Activated T-helper 1 cell treated with anti-CD3 and anti-CD28 coated beads, Interleukin-12 subunit alpha, Interleukin-12 subunit beta, Interleukin-2, Interleukin-4 antibody, amounts not matched to agents 30 ng/mL and 10 ng/mL and 1 ng/mL, durations not matched to agents 14 hours and 24 hours and 36 hours (primary cell): ENCODE data around the gene TEX26. TPM values are rescaled to one million over a fixed set of nuclear protein-coding genes. Genes with fewer than 3 reads are reported as not detected.

ENCODE experiments used
- DNase-seq: peaks from one replicate; pipeline ENCODE4 v3.0.0; 2021; ENCODE audit warnings: low spot score
- H3K27ac Mint-ChIP-seq: one replicate; pipeline ENCODE4 v1.8.0; 2021; ENCODE audit warnings: mild to moderate bottlenecking, mixed read lengths
- H3K27me3 Mint-ChIP-seq: one replicate; pipeline ENCODE4 v1.8.0; 2022; ENCODE audit warnings: mild to moderate bottlenecking, moderate library complexity, mixed read lengths; ENCODE audit not compliant: insufficient read depth
- H3K36me3 Mint-ChIP-seq: one replicate; pipeline ENCODE4 v1.8.0; 2021; ENCODE audit warnings: low read depth, mixed read lengths
- H3K4me1 Mint-ChIP-seq: one replicate; pipeline ENCODE4 v1.8.0; 2021; ENCODE audit warnings: low read depth, mixed read lengths
- H3K4me3 Mint-ChIP-seq: one replicate; pipeline ENCODE4 v1.8.0; 2021; ENCODE audit warnings: mild to moderate bottlenecking, moderate library complexity, mixed read lengths
- H3K9me3 Mint-ChIP-seq: one replicate; pipeline ENCODE4 v1.8.0; 2021; ENCODE audit warnings: mixed read lengths
- intact Hi-C: fragments of 100-400 bp; cut with micrococcal nuclease; formaldehyde crosslinking; loops from one replicate; pipeline ENCODE4 v1.15.1; 2024
- total RNA-seq: library from RNA; stranded (reverse); gene quantifications from 2 replicates; pipeline ENCODE4 v1.2.3, GENCODE V29; 2022

TEX26 gene
- total RNA-seq, 1 donor from 2014 or later, result not detected

DNA sequence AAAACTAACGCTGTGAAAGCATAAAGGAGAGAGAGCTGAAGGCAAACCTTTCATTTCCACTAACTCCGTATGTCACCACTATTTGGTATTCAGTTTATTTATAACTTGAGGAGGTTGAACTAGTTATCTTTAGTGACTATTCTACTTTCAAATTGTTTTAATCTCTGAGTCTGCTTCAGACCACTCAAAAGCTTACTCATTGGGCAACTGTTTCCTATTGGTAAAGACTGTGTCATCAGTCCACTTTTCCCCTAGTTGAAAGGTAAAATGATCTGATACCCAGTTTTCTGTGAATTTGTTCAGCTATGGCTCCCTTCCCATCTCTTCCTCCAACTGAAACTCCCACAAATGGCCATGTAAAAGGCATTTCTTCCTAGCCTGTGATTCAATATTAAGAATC, 39.1 kb downstream of the TEX26 start:
- Mint-ChIP-seq H3K27me3 (peaks cover 27% of the 10 kb centered on the region), H3K27ac (no peak overlapping the region), H3K9me3 (no peaks in the 10 kb centered on the region), H3K4me1 (no peaks in the 10 kb centered on the region), H3K4me3 (no peak overlapping the region), H3K36me3 (no peaks in the 10 kb centered on the region)
- intact Hi-C loops, result loop anchor here (10.0 kb wide), 1 partner anchor 453 kb away; no protein-coding TSS in a partner anchor
- no peak for DNase-seq

DNA sequence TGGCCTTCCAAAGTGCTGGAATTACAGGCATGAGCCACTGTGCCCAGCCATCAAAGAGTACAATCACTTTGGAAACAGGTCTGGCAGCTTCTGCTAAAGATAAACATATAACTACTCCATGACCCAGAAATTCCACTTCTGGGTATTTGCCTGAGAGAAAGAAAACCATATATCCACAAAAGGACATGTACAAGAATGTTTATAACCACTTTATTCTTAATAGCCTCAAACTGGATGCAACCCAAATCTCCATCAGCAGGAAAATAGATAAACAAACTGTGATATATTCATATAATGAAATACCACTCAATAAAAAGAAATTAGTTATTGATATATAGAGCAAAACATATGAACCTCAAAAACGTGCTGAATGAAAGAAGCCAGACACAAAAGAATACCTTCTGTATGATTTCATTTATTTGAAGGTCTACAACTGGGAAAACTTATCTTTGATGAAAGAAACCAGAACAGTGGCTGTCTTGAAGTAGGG, 40.5 kb downstream of the TEX26 start:
- DNase-seq, result no peak
- H3K9me3 Mint-ChIP-seq, result no peaks in the 10 kb centered on the region
- no peak overlapping the region for H3K4me3 Mint-ChIP-seq
- no peaks in the 10 kb centered on the region for H3K4me1 Mint-ChIP-seq
- intact Hi-C loops, result loop anchor here (10.0 kb wide), 1 partner anchor 452 kb away; no protein-coding TSS in a partner anchor
- H3K27me3 Mint-ChIP-seq, result peaks cover 30% of the 10 kb centered on the region
- H3K36me3 Mint-ChIP-seq, result no peaks in the 10 kb centered on the region
- H3K27ac Mint-ChIP-seq, result no peak overlapping the region

- Mint-ChIP-seq H3K4me1 (no peaks in the 10 kb centered on the region), H3K4me3 (no peak overlapping the region), H3K27ac (no peak overlapping the region), H3K36me3 (no peaks in the 10 kb centered on the region), H3K9me3 (no peaks in the 10 kb centered on the region), H3K27me3 (peaks cover 31% of the 10 kb centered on the region)
- intact Hi-C loops, result loop anchor here (10.0 kb wide), 1 partner anchor 450 kb away; no protein-coding TSS in a partner anchor
- no peak for DNase-seq
These were observed 41.9 kb downstream of the TEX26 start for GRCh38 chr13:30974350-30974749.

GRCh38 chr13:30976025-30976424, 43.6 kb downstream of the TEX26 start:
- no peaks in the 10 kb centered on the region for H3K36me3 Mint-ChIP-seq
- intact Hi-C loops, result loop anchor here (10.0 kb wide), 1 partner anchor 449 kb away; no protein-coding TSS in a partner anchor
- H3K4me1 Mint-ChIP-seq, result no peaks in the 10 kb centered on the region
- H3K27me3 Mint-ChIP-seq, result peaks cover 25% of the 10 kb centered on the region
- no peak overlapping the region for H3K27ac Mint-ChIP-seq
- H3K9me3 Mint-ChIP-seq, result no peaks in the 10 kb centered on the region
- DNase-seq, result no peak
- no peak overlapping the region for H3K4me3 Mint-ChIP-seq

- H3K9me3 Mint-ChIP-seq, result no peaks in the 10 kb centered on the region
- peak; percentile 15 for DNase-seq
- intact Hi-C loops, result loop anchor here (1.0 to 10.0 kb wide), 2 partner anchors 65 to 446 kb away; no protein-coding TSS in a partner anchor
- no peak overlapping the region for H3K27ac Mint-ChIP-seq
- H3K36me3 Mint-ChIP-seq, result no peaks in the 10 kb centered on the region
- H3K4me1 Mint-ChIP-seq, result no peaks in the 10 kb centered on the region
- no peak overlapping the region for H3K4me3 Mint-ChIP-seq
- H3K27me3 Mint-ChIP-seq, result peaks cover 16% of the 10 kb centered on the region
These were observed 46.8 kb downstream of the TEX26 start for GRCh38 chr13:30978981-30979956.

DNA sequence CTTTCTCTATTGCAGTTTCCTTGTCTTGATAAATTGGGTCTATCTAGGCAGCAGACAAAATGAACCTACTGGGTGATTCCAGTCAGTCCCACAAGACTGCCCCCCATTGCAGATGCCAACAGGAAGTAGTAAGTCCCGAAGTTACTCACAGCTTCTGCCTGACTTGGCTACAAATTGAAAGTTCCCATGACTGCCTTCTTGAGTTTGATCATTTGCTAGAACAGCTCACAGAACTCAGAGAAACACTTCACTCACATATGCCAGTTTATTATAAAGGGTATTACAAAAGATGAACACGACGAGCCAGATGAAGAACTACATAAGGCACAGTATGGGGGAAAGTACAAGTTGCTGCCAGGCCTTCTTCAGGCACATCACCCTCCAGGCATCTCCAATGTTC, 50.0 kb downstream of the TEX26 start:
- DNase-seq, result no peak
- H3K36me3 Mint-ChIP-seq, result no peaks in the 10 kb centered on the region
- no peak overlapping the region for H3K4me3 Mint-ChIP-seq
- no peaks in the 10 kb centered on the region for H3K9me3 Mint-ChIP-seq
- no peak overlapping the region for H3K27ac Mint-ChIP-seq
- H3K4me1 Mint-ChIP-seq, result no peaks in the 10 kb centered on the region
- intact Hi-C loops, result no loop called here
- H3K27me3 Mint-ChIP-seq, result peaks cover 16% of the 10 kb centered on the region

- no peaks in the 10 kb centered on the region for H3K4me1 Mint-ChIP-seq
- no peaks in the 10 kb centered on the region for H3K9me3 Mint-ChIP-seq
- H3K27ac Mint-ChIP-seq, result no peak overlapping the region
- no peaks in the 10 kb centered on the region for H3K36me3 Mint-ChIP-seq
- intact Hi-C loops, result no loop called here
- no peak overlapping the region for H3K4me3 Mint-ChIP-seq
- no peak for DNase-seq
- peaks cover 15% of the 10 kb centered on the region for H3K27me3 Mint-ChIP-seq
These were observed 50.5 kb downstream of the TEX26 start for GRCh38 chr13:30982906-30983305.

- Mint-ChIP-seq H3K27me3 (peaks cover 15% of the 10 kb centered on the region), H3K4me3 (no peak overlapping the region), H3K36me3 (no peaks in the 10 kb centered on the region), H3K4me1 (no peaks in the 10 kb centered on the region), H3K27ac (no peak overlapping the region), H3K9me3 (no peaks in the 10 kb centered on the region)
- intact Hi-C loops, result no loop called here
- DNase-seq, result no peak
These were observed 51.0 kb downstream of the TEX26 start for GRCh38 chr13:30983431-30983830.

DNA sequence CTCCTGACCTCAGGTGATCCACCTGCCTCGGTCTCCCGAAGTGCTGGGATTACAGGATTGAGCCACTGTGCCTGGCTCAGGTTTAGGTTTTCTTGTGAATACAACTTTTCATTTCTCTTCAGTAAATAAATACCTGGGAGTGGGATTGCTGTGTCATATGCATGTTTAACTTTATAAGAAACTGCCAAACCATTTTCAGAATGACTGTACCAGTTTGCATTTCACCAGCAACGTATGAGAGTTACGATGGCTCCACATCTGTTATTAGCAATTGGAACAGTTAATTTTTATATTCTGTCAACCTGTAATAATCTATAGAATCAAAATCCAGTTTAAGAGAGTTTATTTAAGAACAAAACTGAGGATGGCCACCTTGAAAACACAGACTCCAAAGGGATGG, 52.2 kb downstream of the TEX26 start:
- Mint-ChIP-seq H3K36me3 (no peaks in the 10 kb centered on the region), H3K27ac (no peak overlapping the region), H3K27me3 (peaks cover 14% of the 10 kb centered on the region), H3K9me3 (no peaks in the 10 kb centered on the region), H3K4me3 (no peak overlapping the region), H3K4me1 (no peaks in the 10 kb centered on the region)
- intact Hi-C loops, result no loop called here
- DNase-seq, result no peak

DNA sequence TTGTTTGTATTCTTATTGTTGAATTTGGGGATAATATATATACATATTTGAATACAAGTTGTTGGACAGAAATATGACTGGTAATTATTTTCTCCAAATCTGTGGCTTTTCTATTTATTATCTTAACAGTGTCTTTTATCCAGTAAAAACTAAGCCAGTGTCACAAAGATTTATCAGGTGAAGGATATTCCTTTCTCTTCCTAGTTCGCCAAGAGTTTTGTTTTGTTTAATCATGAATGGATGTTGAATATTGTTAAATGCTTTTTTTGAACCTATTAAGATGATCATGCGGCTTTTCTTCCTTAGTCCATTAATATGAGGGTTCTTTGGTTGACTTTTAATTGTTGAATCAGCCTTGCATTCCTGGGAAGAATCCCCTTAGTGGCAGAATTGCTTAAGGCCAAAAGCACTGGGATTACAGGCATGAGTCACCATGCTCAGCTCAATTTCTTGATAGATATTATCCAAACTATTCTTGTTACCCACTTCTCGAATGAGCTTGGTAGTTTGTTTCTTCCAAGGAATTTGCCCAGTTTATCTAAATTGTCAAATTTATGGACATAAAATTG, 53.3 kb downstream of the TEX26 start:
- H3K4me3 Mint-ChIP-seq, result no peak overlapping the region
- H3K27ac Mint-ChIP-seq, result no peak overlapping the region
- intact Hi-C loops, result no loop called here
- DNase-seq, result no peak
- H3K27me3 Mint-ChIP-seq, result peaks cover 15% of the 10 kb centered on the region
- H3K4me1 Mint-ChIP-seq, result no peaks in the 10 kb centered on the region
- no peaks in the 10 kb centered on the region for H3K36me3 Mint-ChIP-seq
- H3K9me3 Mint-ChIP-seq, result no peaks in the 10 kb centered on the region

- no peaks in the 10 kb centered on the region for H3K36me3 Mint-ChIP-seq
- no peaks in the 10 kb centered on the region for H3K9me3 Mint-ChIP-seq
- intact Hi-C loops, result no loop called here
- H3K4me1 Mint-ChIP-seq, result no peaks in the 10 kb centered on the region
- H3K27ac Mint-ChIP-seq, result no peak overlapping the region
- no peak for DNase-seq
- no peak overlapping the region for H3K4me3 Mint-ChIP-seq
- peaks cover 10% of the 10 kb centered on the region for H3K27me3 Mint-ChIP-seq
These were observed 58.7 kb downstream of the TEX26 start for GRCh38 chr13:30991184-30991583.

DNA sequence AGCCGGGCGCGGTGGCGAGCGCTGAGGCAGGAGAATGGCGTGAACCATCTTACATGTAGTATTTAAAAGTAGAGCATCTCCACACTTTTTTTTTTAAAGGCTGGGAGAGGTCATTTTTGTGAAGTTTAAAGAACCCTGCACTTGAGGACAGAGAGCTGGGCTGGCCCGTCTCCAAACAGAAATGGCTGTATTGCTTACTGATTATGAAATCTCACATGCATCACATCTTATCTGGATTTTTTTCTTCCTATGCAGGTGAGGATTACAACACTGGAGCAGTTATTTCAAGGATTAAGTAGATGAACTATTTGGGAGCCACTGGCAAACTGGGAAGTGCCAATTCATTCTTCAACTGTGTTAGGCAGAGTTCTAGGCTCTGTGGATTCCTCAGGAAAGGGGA, 59.5 kb downstream of the TEX26 start:
- no peaks in the 10 kb centered on the region for H3K4me1 Mint-ChIP-seq
- no peaks in the 10 kb centered on the region for H3K9me3 Mint-ChIP-seq
- no peak overlapping the region for H3K27ac Mint-ChIP-seq
- no peak overlapping the region for H3K4me3 Mint-ChIP-seq
- intact Hi-C loops, result no loop called here
- peaks cover 10% of the 10 kb centered on the region for H3K27me3 Mint-ChIP-seq
- no peak for DNase-seq
- no peaks in the 10 kb centered on the region for H3K36me3 Mint-ChIP-seq

DNA sequence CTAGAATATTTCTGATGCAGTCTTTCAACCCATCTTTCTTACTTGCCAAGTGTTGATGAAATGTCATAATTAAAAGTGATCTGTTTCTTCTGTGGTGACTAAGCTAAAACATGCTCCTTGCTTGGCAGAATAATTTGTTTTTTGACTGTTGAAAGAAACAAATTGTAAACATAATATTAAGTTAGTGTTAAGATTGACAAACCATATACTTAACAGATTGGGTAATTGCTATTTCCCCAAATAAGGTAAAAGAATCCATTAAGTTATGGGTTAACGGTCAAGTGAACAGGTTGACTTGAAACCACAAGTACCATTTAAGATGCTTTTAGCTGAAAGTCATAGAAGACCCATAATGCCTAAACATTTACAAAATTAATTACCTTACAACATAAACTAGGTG, 62.9 kb downstream of the TEX26 start:
- Mint-ChIP-seq H3K36me3 (no peaks in the 10 kb centered on the region), H3K9me3 (no peaks in the 10 kb centered on the region), H3K4me3 (no peak overlapping the region), H3K27ac (no peak overlapping the region), H3K27me3 (peaks cover 15% of the 10 kb centered on the region), H3K4me1 (no peaks in the 10 kb centered on the region)
- intact Hi-C loops, result no loop called here
- DNase-seq, result no peak
